WI38 (cell line): ENCODE measurements around the gene FKRP.

Experiments
- H3K4me3 ChIP-seq: 2 replicates; pipeline ENCODE4 v1.5.1; 2011; ENCODE audit warnings: low read depth, mild to moderate bottlenecking, control low read depth, low read length
- TF ChIP-seq, protein P1 (sequence below): IDR thresholded peaks from 2 replicates; pipeline ENCODE4 v1.5.1; 2012; ENCODE audit warnings: low read depth, mild to moderate bottlenecking, control low read depth, low read length

Gene FKRP

DNA sequence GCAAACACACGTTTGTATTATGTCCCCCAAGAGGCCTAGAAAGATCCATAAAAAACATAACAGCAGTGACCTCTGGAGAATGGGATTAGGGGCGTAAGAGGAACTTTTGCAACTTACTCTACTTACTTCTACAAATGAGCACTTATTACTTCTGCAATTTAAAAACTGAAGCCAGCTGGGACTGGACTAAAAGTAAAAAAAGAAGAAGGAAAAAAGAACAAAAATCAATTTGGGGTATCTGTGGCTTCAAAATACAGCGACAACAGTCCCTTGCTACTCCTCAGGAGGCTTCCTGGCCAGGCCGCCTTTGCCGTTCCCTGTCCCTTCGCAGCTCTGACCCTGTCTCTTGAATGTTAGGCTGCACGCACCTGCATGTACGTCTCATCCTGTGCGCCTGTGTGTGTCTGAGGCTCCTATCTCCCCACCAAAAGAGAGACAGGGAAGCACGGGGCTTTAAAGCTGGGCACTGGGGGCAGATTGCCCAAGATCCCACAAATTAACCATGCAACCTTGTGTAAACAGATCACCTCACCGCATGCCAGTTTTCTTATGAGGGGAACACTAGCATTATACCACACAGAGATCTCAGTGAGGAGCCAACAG, 12.1 kb upstream of the FKRP start:
- no peak overlapping the region for H3K4me3 ChIP-seq
- TF ChIP-seq, protein P1, sequence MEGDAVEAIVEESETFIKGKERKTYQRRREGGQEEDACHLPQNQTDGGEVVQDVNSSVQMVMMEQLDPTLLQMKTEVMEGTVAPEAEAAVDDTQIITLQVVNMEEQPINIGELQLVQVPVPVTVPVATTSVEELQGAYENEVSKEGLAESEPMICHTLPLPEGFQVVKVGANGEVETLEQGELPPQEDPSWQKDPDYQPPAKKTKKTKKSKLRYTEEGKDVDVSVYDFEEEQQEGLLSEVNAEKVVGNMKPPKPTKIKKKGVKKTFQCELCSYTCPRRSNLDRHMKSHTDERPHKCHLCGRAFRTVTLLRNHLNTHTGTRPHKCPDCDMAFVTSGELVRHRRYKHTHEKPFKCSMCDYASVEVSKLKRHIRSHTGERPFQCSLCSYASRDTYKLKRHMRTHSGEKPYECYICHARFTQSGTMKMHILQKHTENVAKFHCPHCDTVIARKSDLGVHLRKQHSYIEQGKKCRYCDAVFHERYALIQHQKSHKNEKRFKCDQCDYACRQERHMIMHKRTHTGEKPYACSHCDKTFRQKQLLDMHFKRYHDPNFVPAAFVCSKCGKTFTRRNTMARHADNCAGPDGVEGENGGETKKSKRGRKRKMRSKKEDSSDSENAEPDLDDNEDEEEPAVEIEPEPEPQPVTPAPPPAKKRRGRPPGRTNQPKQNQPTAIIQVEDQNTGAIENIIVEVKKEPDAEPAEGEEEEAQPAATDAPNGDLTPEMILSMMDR, result no peak

DNA sequence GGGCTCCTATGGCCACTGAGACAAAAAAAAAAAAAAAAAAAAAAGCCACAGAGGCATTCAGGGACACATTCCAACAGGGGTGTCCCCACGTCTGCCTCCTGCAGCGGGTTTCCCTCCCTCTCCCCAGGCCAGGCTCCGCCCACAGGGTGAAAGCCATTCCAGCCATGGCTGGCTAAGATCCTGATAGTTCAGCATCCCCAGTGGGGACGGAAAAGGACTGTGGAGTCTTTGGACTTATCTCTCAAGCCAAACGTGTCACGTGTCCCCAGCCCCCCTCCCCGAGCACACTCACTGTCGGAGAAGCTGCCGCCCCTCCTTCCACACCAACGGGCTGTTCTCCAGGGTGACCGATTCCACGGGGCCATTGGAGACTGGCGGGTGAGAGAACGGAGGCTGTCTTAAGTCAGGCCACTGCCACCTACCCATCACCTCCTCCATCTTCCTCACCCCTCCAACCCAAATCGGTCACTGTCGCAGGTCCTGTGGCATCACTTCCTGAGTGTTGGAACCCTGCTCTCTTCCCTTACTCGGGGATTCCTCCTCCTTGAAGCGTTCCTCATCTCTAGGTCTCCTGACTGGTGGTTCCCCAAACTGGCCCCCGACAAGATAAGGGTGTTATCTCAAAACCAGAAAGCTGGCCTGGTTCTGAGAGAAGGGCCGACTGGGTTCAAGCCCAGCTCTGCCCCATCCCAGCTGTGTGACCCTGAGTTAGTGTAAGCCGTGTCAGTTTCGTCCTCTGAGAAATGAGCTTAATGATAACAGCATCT, 9.1 kb upstream of the FKRP start:
- H3K4me3 ChIP-seq, result no peak overlapping the region
- TF ChIP-seq, protein P1, result no peak

DNA sequence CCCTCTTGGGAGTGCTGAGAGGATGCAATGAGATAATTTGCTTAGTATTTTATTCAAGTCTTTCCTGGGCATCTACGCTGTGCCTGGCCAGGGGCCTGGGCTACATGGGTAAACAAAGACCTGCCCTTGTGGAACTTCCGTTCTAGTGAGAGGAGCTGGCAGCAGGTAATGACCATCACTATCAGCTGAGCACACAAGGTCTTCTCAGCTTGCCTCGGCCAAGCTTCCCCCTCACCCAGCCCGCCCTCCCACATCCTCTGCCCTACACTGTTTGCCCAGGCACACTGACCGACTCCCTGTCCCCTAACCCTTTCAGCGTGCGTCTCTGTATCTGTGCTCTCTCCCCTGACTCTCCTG, 8.6 kb upstream of the FKRP start:
- TF ChIP-seq, protein P1, result no peak
- H3K4me3 ChIP-seq, result no peak overlapping the region

- no peak overlapping the region for H3K4me3 ChIP-seq
- TF ChIP-seq, protein P1, result no peak
These were observed 8.1 kb upstream of the FKRP start for GRCh38 chr19:46737761-46738171.

GRCh38 chr19:46739290-46739771, 6.5 kb upstream of the FKRP start:
- TF ChIP-seq, protein P1, result no peak
- no peak overlapping the region for H3K4me3 ChIP-seq

DNA sequence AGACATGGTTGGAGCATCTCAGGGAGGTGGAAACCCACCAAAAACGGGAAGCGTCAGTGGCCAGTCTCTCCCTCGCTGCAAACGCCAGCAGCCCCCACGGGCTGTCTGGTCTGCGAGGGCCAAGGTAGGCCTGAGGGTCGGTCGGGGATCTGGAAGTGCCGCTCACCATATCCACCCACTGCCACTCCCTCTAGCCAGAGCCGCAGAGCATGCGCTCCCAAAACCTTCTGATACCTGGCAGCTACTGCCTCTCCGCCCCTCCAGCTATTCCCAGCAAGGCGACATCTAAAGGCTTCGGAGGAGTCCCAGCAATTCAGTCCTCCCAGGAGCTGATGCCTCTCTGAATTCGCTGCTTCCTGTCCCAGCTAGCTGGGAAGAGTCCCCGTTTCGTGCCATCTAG, 4.4 kb upstream of the FKRP start:
- TF ChIP-seq, protein P1, result no peak
- no peak overlapping the region for H3K4me3 ChIP-seq

DNA sequence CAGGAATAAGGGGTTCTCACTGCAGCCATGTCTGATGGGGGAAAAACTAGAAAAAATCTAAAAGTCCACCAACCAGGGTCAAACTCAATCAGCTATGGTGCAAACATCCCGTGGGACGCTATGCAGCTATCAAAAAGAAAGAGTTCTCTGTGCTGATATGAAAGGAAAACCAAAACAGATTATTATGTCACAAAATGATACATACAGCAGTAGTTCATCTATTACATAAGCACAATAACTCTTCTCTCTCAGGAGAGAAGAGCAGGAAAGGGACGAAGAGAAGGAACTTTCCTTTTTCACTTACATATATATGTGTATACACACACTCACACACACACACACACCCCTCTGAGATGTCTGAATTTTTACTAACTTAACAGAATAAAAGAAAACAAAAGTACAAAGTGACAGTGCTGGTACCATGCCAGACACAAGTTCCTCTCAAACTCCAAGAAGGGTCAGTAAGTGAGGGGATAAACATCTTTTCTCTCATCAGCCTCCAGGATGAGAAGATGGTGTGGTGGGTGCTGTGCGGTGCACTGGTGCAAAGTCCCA, 2.9 kb upstream of the FKRP start:
- H3K4me3 ChIP-seq, result no peak overlapping the region
- TF ChIP-seq, protein P1, result no peak
